K562 (cell line): ENCODE results near the gene FBP2.
A peak's percentile ranks its signal among the peaks of the same experiment; 100 is the strongest.

Experiments used
- ATF7 ChIP-seq: fragments of 450-650 bp; IDR thresholded peaks from 2 replicates; pipeline ENCODE4 v1.7.1; 2014; ENCODE audit warnings: mild to moderate bottlenecking, moderate library complexity
- CBX5 ChIP-seq: IDR thresholded peaks from 2 replicates; pipeline ENCODE4 v1.6.1; 2014; ENCODE audit warnings: low read depth, borderline replicate concordance
- EZH2 ChIP-seq: IDR thresholded peaks from 2 replicates; pipeline ENCODE4 v1.6.1; 2012; ENCODE audit warnings: low read depth, mild to moderate bottlenecking, inconsistent platforms, low read length, borderline replicate concordance
- HNRNPUL1 ChIP-seq: fragments of 200-400 bp; formaldehyde crosslinking; IDR thresholded peaks from 2 replicates; pipeline ENCODE4 v1.6.1; 2017; ENCODE audit warnings: low read length
- KDM1A ChIP-seq, 2 experiments: fragments of 450-650 bp; IDR thresholded peaks; 2 replicates each; pipeline ENCODE4 v1.6.1; 2016; ENCODE audit warnings: mild to moderate bottlenecking in 2 of 2
- SETDB1 ChIP-seq: IDR thresholded peaks from one replicate; pipeline ENCODE4 v1.6.1; 2012; ENCODE audit warnings: low read length, control low read depth, inconsistent platforms
- TEAD4 ChIP-seq, 2 experiments: sonication (generic) in 1 of 2; formaldehyde crosslinking in 1 of 2; IDR thresholded peaks; 2 replicates each; pipeline versions ENCODE4 v1.6.1 to v1.8.0; 2012 to 2022; ENCODE audit warnings: borderline replicate concordance in 1 of 2, inconsistent platforms in 1 of 2, low read length in 1 of 2, mild to moderate bottlenecking in 1 of 2, missing genetic modification reagents in 1 of 2
- ZFP1 ChIP-seq: fragments of 450-650 bp; formaldehyde crosslinking; IDR thresholded peaks from 2 replicates; pipeline ENCODE4 v1.4.0; 2020; ENCODE audit warnings: mild to moderate bottlenecking, mixed read lengths
- ZSCAN32 ChIP-seq: fragments of 450-650 bp; formaldehyde crosslinking; IDR thresholded peaks from 2 replicates; pipeline ENCODE4 v1.4.0; 2020; ENCODE audit warnings: mild to moderate bottlenecking, moderate library complexity
- TF ChIP-seq, protein P1 (sequence below), 3 experiments: IDR thresholded peaks in 2 of 3; conservative IDR thresholded peaks in 1 of 3; 2 replicates each; pipeline ENCODE4 v1.5.1; 2011 to 2012; ENCODE audit warnings: low read length in 3 of 3, mild to moderate bottlenecking in 3 of 3, control low read depth in 2 of 3, improper control_type of control experiment in 1 of 3, inconsistent platforms in 1 of 3, low read depth in 1 of 3, mixed read lengths in 1 of 3, moderate library complexity in 1 of 3; ENCODE audit not compliant: insufficient read depth in 2 of 3
- TF ChIP-seq, protein P2 (sequence below): fragments of 250-450 bp; sonication (Bioruptor Pico); IDR thresholded peaks from 2 replicates; pipeline ENCODE4 v1.4.0; 2020
- TF ChIP-seq, protein P3 (sequence below): sonication (generic); formaldehyde crosslinking; IDR thresholded peaks from 2 replicates; pipeline ENCODE4 v1.8.1; 2023; ENCODE audit warnings: mild to moderate bottlenecking, missing genetic modification reagents
- TF ChIP-seq, protein P4 (sequence below): fragments of 450-650 bp; IDR thresholded peaks from 2 replicates; pipeline ENCODE4 v1.6.1; 2016
- TF ChIP-seq, protein P5 (sequence below), 2 experiments: fragments of 450-650 bp; formaldehyde crosslinking in 1 of 2; IDR thresholded peaks; 2 replicates each; pipeline versions ENCODE4 v1.4.0 to v1.6.1; 2014 to 2020; ENCODE audit warnings: mild to moderate bottlenecking in 2 of 2, borderline replicate concordance in 1 of 2, low read depth in 1 of 2

DNA sequence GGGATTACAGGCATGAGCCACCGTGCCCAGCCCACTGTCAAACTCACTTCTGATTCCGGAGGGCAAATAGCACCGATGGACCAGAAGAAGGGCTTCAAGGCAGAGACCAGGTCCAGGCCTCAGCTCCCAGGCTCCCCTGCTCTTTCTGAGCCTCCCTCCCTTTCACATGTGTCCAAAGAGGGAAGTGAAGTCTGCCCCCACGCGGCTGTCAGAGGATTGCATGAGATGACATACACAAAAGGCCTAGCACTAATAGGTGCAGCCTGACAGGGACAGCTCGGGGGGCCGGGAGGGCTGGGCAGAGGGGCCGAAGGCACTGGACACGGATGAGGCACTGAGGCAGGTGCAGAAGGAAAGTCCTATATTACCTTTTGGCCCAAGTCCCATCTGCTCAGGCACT, 29.6 kb upstream of the FBP2 start:
- TF ChIP-seq CBX5 (no peak), HNRNPUL1 (no peak), ATF7 (no peak), ZFP1 (CRISPR knock-in tag) (no peak), KDM1A (IDR thresholded peaks at IDR 0.05) (no peak), TEAD4 (IDR thresholded peaks at IDR 0.05; ENCODE audit: low read length) (no peak), TEAD4 (CRISPR knock-in tag; IDR thresholded peaks at IDR 0.05; ENCODE audit: borderline replicate concordance) (no peak), EZH2 (no peak), SETDB1 (no peak), ZSCAN32 (CRISPR knock-in tag) (no peak)
- TF ChIP-seq, protein P1, sequence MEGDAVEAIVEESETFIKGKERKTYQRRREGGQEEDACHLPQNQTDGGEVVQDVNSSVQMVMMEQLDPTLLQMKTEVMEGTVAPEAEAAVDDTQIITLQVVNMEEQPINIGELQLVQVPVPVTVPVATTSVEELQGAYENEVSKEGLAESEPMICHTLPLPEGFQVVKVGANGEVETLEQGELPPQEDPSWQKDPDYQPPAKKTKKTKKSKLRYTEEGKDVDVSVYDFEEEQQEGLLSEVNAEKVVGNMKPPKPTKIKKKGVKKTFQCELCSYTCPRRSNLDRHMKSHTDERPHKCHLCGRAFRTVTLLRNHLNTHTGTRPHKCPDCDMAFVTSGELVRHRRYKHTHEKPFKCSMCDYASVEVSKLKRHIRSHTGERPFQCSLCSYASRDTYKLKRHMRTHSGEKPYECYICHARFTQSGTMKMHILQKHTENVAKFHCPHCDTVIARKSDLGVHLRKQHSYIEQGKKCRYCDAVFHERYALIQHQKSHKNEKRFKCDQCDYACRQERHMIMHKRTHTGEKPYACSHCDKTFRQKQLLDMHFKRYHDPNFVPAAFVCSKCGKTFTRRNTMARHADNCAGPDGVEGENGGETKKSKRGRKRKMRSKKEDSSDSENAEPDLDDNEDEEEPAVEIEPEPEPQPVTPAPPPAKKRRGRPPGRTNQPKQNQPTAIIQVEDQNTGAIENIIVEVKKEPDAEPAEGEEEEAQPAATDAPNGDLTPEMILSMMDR (IDR thresholded peaks at IDR 0.05 in 2 of 3, conservative IDR thresholded peaks at IDR 0.05 in 1 of 3; ENCODE audit: insufficient read depth in 2 of 3, low read depth in 1 of 3, low read length in 3 of 3) = peak; percentile 73 to 81 (median 81)
- TF ChIP-seq, protein P2, sequence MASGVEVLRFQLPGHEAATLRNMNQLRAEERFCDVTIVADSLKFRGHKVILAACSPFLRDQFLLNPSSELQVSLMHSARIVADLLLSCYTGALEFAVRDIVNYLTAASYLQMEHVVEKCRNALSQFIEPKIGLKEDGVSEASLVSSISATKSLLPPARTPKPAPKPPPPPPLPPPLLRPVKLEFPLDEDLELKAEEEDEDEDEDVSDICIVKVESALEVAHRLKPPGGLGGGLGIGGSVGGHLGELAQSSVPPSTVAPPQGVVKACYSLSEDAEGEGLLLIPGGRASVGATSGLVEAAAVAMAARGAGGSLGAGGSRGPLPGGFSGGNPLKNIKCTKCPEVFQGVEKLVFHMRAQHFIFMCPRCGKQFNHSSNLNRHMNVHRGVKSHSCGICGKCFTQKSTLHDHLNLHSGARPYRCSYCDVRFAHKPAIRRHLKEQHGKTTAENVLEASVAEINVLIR (CRISPR knock-in tag) = no peak
- TF ChIP-seq, protein P3, sequence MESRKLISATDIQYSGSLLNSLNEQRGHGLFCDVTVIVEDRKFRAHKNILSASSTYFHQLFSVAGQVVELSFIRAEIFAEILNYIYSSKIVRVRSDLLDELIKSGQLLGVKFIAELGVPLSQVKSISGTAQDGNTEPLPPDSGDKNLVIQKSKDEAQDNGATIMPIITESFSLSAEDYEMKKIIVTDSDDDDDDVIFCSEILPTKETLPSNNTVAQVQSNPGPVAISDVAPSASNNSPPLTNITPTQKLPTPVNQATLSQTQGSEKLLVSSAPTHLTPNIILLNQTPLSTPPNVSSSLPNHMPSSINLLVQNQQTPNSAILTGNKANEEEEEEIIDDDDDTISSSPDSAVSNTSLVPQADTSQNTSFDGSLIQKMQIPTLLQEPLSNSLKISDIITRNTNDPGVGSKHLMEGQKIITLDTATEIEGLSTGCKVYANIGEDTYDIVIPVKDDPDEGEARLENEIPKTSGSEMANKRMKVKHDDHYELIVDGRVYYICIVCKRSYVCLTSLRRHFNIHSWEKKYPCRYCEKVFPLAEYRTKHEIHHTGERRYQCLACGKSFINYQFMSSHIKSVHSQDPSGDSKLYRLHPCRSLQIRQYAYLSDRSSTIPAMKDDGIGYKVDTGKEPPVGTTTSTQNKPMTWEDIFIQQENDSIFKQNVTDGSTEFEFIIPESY (CRISPR knock-in tag) = no peak
- TF ChIP-seq, protein P4, sequence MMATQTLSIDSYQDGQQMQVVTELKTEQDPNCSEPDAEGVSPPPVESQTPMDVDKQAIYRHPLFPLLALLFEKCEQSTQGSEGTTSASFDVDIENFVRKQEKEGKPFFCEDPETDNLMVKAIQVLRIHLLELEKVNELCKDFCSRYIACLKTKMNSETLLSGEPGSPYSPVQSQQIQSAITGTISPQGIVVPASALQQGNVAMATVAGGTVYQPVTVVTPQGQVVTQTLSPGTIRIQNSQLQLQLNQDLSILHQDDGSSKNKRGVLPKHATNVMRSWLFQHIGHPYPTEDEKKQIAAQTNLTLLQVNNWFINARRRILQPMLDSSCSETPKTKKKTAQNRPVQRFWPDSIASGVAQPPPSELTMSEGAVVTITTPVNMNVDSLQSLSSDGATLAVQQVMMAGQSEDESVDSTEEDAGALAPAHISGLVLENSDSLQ = peak; percentile 61
- TF ChIP-seq, protein P5, sequence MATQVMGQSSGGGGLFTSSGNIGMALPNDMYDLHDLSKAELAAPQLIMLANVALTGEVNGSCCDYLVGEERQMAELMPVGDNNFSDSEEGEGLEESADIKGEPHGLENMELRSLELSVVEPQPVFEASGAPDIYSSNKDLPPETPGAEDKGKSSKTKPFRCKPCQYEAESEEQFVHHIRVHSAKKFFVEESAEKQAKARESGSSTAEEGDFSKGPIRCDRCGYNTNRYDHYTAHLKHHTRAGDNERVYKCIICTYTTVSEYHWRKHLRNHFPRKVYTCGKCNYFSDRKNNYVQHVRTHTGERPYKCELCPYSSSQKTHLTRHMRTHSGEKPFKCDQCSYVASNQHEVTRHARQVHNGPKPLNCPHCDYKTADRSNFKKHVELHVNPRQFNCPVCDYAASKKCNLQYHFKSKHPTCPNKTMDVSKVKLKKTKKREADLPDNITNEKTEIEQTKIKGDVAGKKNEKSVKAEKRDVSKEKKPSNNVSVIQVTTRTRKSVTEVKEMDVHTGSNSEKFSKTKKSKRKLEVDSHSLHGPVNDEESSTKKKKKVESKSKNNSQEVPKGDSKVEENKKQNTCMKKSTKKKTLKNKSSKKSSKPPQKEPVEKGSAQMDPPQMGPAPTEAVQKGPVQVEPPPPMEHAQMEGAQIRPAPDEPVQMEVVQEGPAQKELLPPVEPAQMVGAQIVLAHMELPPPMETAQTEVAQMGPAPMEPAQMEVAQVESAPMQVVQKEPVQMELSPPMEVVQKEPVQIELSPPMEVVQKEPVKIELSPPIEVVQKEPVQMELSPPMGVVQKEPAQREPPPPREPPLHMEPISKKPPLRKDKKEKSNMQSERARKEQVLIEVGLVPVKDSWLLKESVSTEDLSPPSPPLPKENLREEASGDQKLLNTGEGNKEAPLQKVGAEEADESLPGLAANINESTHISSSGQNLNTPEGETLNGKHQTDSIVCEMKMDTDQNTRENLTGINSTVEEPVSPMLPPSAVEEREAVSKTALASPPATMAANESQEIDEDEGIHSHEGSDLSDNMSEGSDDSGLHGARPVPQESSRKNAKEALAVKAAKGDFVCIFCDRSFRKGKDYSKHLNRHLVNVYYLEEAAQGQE (IDR thresholded peaks at IDR 0.05; ENCODE audit: borderline replicate concordance) = peak; percentile 33; the same call in 1 of the 2 replicates
- TF ChIP-seq, protein P5 (CRISPR knock-in tag; IDR thresholded peaks at IDR 0.05; ENCODE audit: low read depth) = no peak
